ENCODE data around the gene LRRC23. TPM values are rescaled to one million over a fixed set of nuclear protein-coding genes. Genes with fewer than 3 reads are reported as not detected.
A peak's percentile ranks its signal among the peaks of the same experiment; 100 is the strongest.

The LRRC23 gene
- total and polyA plus RNA-seq, 2 of the 13 experiments (the other 11 are each of a cell fraction or from before 2014, with no cell fraction given) = 6.0 to 7.8 TPM

DNA sequence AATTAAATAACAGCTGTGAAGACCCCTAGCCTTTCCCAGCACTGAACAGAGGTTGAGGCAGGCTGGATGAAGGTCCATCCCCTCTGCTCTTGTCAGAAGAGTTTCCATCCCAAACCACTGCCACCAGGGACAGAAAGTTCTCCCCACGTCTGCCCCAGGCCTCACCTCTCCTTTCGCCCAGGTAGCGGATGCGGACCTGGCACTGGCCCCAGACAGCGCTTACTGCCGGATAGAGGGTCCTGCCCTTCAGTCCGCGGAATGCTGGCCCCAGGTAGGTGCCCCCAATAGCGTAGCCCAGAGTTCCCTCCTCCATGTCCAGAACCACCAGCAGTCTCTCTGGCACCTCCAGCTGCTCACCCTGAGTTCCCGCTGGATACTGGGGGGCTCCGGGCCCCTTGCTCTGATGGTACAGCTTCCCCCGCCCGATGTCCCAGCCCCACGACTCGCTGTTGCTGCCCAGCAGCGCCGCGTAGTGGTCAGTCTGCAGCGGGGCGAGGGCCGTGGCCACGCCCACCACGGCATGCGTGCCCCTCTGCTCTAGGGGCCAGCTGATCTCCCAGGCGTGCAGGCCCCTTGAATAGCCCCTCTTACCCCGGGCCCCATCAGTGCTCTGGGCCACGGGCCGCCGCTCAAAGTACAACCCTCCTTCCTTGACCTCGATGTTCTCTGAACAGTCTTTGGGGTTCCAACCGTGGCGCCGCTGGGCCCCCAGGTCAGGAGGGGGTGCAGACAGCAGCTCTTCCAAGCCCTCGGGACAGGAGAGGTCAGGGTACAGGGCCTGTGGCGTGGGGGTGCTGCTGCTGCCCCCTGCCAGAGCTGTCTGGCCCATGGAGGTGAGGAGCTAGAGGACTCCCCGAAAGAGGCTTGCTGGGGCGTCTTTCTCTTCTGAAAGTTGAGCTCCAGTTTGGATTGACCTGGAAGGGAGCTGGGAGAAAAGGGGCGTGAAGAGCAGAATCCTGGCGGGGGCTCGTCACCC lies 32.3 kb upstream of the LRRC23 start (continued):
- TF ChIP-seq, protein P1, sequence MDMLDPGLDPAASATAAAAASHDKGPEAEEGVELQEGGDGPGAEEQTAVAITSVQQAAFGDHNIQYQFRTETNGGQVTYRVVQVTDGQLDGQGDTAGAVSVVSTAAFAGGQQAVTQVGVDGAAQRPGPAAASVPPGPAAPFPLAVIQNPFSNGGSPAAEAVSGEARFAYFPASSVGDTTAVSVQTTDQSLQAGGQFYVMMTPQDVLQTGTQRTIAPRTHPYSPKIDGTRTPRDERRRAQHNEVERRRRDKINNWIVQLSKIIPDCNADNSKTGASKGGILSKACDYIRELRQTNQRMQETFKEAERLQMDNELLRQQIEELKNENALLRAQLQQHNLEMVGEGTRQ (IDR thresholded peaks at IDR 0.05; ENCODE audit: low read depth, low read length) = no peak
- TF ChIP-seq, protein P1 (CRISPR knock-in tag; IDR thresholded peaks at IDR 0.05; ENCODE audit: borderline replicate concordance) = peak; percentile 63; the same call in 1 of the 2 replicates
- TF ChIP-seq, protein P2, sequence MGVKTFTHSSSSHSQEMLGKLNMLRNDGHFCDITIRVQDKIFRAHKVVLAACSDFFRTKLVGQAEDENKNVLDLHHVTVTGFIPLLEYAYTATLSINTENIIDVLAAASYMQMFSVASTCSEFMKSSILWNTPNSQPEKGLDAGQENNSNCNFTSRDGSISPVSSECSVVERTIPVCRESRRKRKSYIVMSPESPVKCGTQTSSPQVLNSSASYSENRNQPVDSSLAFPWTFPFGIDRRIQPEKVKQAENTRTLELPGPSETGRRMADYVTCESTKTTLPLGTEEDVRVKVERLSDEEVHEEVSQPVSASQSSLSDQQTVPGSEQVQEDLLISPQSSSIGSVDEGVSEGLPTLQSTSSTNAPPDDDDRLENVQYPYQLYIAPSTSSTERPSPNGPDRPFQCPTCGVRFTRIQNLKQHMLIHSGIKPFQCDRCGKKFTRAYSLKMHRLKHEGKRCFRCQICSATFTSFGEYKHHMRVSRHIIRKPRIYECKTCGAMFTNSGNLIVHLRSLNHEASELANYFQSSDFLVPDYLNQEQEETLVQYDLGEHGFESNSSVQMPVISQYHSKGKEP (CRISPR knock-in tag; IDR thresholded peaks at IDR 0.05) = no peak
- TF ChIP-seq SUZ12 (IDR thresholded peaks at IDR 0.05; ENCODE audit: low read depth, low read length) (no peak), JDP2 (CRISPR knock-in tag; IDR thresholded peaks at IDR 0.05; ENCODE audit: borderline replicate concordance) (no peak; the same call in 1 of the 2 replicates), HES4 (CRISPR knock-in tag; IDR thresholded peaks at IDR 0.05; ENCODE audit: borderline replicate concordance) (0 out of 2 replicates have a peak, but pooled peaks have one; percentile 53), ATAD3A (CRISPR knock-in tag; IDR thresholded peaks at IDR 0.05) (no peak), TP53 (CRISPR knock-in tag; conservative IDR thresholded peaks at IDR 0.05) (peak; percentile 47; the same call in 1 of the 2 replicates), ZNF547 (CRISPR knock-in tag; IDR thresholded peaks at IDR 0.05) (no peak), ATRX (CRISPR knock-in tag; IDR thresholded peaks at IDR 0.05; ENCODE audit: borderline replicate concordance) (no peak), ATF7 (IDR thresholded peaks at IDR 0.05) (no peak), ATF7 (CRISPR knock-in tag; IDR thresholded peaks at IDR 0.05) (no peak; the same call in 1 of the 2 replicates), ZNF672 (CRISPR knock-in tag; IDR thresholded peaks at IDR 0.05) (peak; percentile 86; the same call in 1 of the 2 replicates), ZNF354B (CRISPR knock-in tag; IDR thresholded peaks at IDR 0.05) (no peak), FLYWCH1 (CRISPR knock-in tag; IDR thresholded peaks at IDR 0.05) (no peak), ZFYVE20 (CRISPR knock-in tag; IDR thresholded peaks at IDR 0.05; ENCODE audit: borderline replicate concordance, low read depth) (no peak), CHD2 (IDR thresholded peaks at IDR 0.05; ENCODE audit: low read depth, low read length) (0 out of 2 replicates have a peak, but pooled peaks have one; percentile 15)
- TF ChIP-seq, protein P3, sequence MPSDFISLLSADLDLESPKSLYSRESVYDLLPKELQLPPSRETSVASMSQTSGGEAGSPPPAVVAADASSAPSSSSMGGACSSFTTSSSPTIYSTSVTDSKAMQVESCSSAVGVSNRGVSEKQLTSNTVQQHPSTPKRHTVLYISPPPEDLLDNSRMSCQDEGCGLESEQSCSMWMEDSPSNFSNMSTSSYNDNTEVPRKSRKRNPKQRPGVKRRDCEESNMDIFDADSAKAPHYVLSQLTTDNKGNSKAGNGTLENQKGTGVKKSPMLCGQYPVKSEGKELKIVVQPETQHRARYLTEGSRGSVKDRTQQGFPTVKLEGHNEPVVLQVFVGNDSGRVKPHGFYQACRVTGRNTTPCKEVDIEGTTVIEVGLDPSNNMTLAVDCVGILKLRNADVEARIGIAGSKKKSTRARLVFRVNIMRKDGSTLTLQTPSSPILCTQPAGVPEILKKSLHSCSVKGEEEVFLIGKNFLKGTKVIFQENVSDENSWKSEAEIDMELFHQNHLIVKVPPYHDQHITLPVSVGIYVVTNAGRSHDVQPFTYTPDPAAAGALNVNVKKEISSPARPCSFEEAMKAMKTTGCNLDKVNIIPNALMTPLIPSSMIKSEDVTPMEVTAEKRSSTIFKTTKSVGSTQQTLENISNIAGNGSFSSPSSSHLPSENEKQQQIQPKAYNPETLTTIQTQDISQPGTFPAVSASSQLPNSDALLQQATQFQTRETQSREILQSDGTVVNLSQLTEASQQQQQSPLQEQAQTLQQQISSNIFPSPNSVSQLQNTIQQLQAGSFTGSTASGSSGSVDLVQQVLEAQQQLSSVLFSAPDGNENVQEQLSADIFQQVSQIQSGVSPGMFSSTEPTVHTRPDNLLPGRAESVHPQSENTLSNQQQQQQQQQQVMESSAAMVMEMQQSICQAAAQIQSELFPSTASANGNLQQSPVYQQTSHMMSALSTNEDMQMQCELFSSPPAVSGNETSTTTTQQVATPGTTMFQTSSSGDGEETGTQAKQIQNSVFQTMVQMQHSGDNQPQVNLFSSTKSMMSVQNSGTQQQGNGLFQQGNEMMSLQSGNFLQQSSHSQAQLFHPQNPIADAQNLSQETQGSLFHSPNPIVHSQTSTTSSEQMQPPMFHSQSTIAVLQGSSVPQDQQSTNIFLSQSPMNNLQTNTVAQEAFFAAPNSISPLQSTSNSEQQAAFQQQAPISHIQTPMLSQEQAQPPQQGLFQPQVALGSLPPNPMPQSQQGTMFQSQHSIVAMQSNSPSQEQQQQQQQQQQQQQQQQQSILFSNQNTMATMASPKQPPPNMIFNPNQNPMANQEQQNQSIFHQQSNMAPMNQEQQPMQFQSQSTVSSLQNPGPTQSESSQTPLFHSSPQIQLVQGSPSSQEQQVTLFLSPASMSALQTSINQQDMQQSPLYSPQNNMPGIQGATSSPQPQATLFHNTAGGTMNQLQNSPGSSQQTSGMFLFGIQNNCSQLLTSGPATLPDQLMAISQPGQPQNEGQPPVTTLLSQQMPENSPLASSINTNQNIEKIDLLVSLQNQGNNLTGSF (CRISPR knock-in tag; IDR thresholded peaks at IDR 0.05) = 0 out of 2 replicates have a peak, but pooled peaks have one; percentile 44
- TF ChIP-seq, protein P4, sequence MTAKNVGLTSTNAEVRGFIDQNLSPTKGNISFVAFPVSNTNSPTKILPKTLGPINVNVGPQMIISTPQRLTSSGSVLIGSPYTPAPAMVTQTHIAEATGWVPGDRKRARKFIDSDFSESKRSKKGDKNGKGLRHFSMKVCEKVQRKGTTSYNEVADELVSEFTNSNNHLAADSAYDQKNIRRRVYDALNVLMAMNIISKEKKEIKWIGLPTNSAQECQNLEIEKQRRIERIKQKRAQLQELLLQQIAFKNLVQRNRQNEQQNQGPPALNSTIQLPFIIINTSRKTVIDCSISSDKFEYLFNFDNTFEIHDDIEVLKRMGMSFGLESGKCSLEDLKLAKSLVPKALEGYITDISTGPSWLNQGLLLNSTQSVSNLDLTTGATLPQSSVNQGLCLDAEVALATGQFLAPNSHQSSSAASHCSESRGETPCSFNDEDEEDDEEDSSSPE (CRISPR knock-in tag; IDR thresholded peaks at IDR 0.05) = peak; percentile 39; the same call in 1 of the 2 replicates
